ENCODE results near the gene NEU4.
A peak's percentile ranks its signal among the peaks of the same experiment; 100 is the strongest.

The NEU4 gene

DNA sequence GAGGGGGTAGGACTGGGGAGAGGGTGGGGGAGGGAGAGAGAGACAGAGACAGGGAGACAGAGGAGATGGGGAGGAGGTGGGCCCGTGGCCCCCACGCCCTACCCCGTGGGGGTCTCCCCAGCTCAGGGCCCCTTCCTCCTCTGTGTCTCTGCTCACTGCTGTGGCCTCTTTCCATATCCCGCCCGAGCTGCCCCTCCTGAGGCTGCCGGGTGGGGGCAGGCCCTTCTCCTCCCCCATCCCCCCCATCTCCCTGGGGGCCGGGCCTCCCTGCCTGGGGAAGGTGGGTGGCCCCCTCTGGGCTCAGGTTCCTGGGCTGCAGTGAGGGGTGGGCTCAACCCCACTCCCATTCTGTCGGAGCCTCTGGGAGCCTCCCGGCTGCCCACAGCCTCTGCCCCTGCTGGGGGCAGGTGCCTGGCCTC is 50.0 kb downstream of the NEU4 start:
- Mint-ChIP-seq H3K36me3 (ENCODE audit: low read depth) (no peaks in the 10 kb centered on the region), H3K27ac (no peak overlapping the region), H3K9me3 (no peaks in the 10 kb centered on the region), H3K4me3 (no peak overlapping the region), H3K4me1 (peaks cover 37% of the 10 kb centered on the region), H3K27me3 (ENCODE audit: low read depth, poor library complexity) (peaks cover 4% of the 10 kb centered on the region)
- TF ChIP-seq, protein P1, sequence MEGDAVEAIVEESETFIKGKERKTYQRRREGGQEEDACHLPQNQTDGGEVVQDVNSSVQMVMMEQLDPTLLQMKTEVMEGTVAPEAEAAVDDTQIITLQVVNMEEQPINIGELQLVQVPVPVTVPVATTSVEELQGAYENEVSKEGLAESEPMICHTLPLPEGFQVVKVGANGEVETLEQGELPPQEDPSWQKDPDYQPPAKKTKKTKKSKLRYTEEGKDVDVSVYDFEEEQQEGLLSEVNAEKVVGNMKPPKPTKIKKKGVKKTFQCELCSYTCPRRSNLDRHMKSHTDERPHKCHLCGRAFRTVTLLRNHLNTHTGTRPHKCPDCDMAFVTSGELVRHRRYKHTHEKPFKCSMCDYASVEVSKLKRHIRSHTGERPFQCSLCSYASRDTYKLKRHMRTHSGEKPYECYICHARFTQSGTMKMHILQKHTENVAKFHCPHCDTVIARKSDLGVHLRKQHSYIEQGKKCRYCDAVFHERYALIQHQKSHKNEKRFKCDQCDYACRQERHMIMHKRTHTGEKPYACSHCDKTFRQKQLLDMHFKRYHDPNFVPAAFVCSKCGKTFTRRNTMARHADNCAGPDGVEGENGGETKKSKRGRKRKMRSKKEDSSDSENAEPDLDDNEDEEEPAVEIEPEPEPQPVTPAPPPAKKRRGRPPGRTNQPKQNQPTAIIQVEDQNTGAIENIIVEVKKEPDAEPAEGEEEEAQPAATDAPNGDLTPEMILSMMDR (IDR thresholded peaks at IDR 0.05), result no peak
- no peak for DNase-seq

GRCh38 chr2:241859436-241860183 is 50.6 kb downstream of the NEU4 start:
- Mint-ChIP-seq H3K4me1 (peaks cover 41% of the 10 kb centered on the region), H3K27ac (no peak overlapping the region), H3K27me3 (ENCODE audit: low read depth, poor library complexity) (peaks cover 9% of the 10 kb centered on the region), H3K4me3 (no peak overlapping the region), H3K36me3 (ENCODE audit: low read depth) (no peaks in the 10 kb centered on the region), H3K9me3 (no peaks in the 10 kb centered on the region)
- DNase-seq, result peak; percentile 17
- TF ChIP-seq, protein P1 (IDR thresholded peaks at IDR 0.05), result no peak

DNA sequence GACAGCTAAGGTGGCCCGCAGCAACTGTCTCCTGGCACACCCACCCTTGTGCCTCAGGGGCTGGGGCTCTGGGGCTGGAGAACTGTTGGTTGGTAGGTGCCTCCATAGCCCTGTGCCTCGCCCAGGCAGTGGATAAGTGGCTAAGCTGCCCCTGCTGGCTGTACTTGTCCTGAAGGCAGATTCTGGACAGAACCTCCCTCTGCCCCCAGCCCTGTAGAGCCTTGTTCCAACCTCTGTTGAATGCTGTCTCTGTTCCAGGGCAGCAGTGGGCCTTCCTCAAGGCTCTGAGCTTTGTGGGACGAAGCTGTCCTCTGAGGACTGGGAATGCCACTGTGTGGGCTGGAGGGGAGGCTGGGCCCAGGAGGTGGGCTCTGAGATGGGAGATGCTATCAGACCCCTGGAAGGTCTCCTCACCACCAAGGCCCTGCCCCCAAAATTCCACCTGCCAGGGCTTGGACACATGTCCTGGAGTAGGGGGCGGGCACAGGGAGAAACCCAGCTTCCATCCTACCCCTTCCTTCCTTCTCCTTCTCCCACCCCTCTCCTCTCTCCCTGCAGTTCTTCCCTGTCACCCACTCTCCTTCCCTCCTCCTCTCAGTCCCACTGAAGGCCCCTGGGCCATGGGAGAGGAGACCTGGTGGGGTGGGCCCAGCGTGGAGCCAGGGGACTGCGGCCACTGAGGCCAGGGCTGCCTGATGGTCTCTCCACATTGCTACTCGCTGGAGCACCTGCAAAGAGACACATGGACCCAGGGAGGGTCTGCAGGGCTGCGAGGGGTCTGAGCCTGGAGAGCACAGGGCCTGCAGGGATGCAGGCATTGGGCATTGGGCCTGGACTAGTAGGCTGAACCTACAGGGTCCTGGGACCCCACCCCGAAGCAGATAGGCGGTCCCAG is 51.4 kb downstream of the NEU4 start:
- Mint-ChIP-seq H3K27me3 (ENCODE audit: low read depth, poor library complexity) (peaks cover 9% of the 10 kb centered on the region), H3K27ac (no peak overlapping the region), H3K36me3 (ENCODE audit: low read depth) (no peaks in the 10 kb centered on the region), H3K4me1 (peaks cover 44% of the 10 kb centered on the region), H3K4me3 (no peak overlapping the region), H3K9me3 (no peaks in the 10 kb centered on the region)
- DNase-seq, result peak; percentile 2
- TF ChIP-seq, protein P1 (IDR thresholded peaks at IDR 0.05), result no peak

GRCh38 chr2:241861264-241861663 is 52.3 kb downstream of the NEU4 start:
- H3K9me3 Mint-ChIP-seq, result peaks cover 3% of the 10 kb centered on the region
- H3K27me3 Mint-ChIP-seq (ENCODE audit: low read depth, poor library complexity), result peaks cover 13% of the 10 kb centered on the region
- no peaks in the 10 kb centered on the region for H3K36me3 Mint-ChIP-seq (ENCODE audit: low read depth)
- DNase-seq, result no peak
- no peak overlapping the region for H3K4me3 Mint-ChIP-seq
- H3K27ac Mint-ChIP-seq, result peak overlapping the region; percentile 70
- TF ChIP-seq, protein P1 (IDR thresholded peaks at IDR 0.05), result no peak
- H3K4me1 Mint-ChIP-seq, result peaks cover 43% of the 10 kb centered on the region

DNA sequence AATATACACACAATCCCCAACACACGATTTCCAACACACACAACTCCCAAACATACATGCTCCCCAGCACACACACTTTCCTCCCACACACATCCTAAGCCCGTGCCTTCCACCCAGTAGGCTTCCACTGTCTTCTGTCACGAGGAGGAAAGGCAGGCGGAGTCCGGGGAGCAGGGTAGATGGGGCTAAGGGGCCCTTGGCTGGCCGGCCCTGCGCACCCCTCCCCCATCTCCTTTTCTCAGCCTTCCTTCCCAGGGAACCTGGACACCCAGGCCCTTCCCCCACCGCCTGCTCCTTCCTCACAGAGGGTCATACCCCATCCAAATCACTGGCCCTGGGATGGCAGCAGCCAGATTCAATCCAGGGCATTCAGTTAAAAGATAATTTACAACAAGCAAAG is 53.1 kb downstream of the NEU4 start:
- Mint-ChIP-seq H3K4me1 (peaks cover 36% of the 10 kb centered on the region), H3K4me3 (no peak overlapping the region), H3K27me3 (ENCODE audit: low read depth, poor library complexity) (peaks cover 17% of the 10 kb centered on the region), H3K9me3 (peaks cover 3% of the 10 kb centered on the region), H3K36me3 (ENCODE audit: low read depth) (no peaks in the 10 kb centered on the region), H3K27ac (no peak overlapping the region)
- TF ChIP-seq, protein P1 (IDR thresholded peaks at IDR 0.05), result no peak
- DNase-seq, result peak; percentile 1
